GM12892 (cell line): ENCODE measurements around the gene PATJ.
"Not testable (repeated sequence)": the region's sequence is repeated elsewhere in the genome, so short reads cannot be mapped to it uniquely, and the experiment has no call there.

Experiments used
- DNase-seq: peaks from one replicate; pipeline ENCODE4 v3.0.0; 2011; ENCODE audit not compliant: insufficient read length
- FAIRE-seq: peaks from 2 replicates; lab custom pipeline; 2011; peaks lifted over from hg19 to GRCh38; lab: Jason Lieb, UNC
- POLR2A ChIP-seq: IDR thresholded peaks from 2 replicates; pipeline ENCODE4 v1.6.1; 2011; ENCODE audit warnings: low read depth, low read length, control low read depth
- POLR2AphosphoS5 ChIP-seq: IDR thresholded peaks from 2 replicates; pipeline ENCODE4 v1.6.1; 2011; ENCODE audit warnings: low read depth, low read length, control low read depth
- TAF1 ChIP-seq: IDR thresholded peaks from 2 replicates; pipeline ENCODE4 v1.6.1; 2011; ENCODE audit warnings: low read depth, mild to moderate bottlenecking, control low read depth, low read length, borderline replicate concordance

The PATJ gene

DNA sequence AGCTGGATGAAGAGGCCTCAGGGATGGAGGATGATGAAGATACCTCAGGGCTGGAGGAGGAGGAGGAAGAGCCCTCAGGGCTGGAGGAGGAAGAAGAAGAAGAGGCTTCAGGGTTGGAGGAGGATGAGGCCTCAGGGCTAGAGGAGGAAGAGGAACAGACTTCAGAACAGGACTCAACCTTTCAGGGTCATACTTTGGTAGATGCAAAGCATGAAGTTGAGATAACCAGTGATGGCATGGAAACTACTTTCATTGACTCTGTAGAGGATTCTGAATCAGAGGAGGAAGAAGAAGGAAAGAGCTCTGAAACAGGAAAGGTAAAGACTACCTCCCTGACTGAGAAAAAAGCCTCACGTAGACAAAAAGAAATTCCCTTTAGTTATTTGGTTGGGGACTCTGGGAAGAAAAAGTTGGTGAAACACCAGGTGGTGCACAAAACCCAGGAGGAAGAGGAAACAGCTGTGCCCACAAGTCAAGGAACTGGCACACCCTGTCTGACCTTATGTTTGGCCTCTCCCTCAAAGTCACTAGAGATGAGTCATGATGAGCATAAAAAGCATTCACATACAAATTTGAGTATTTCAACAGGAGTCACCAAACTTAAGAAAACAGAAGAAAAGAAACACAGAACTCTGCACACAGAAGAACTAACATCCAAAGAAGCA is 467.8 kb downstream of the PATJ start:
- no peak for FAIRE-seq
- TF ChIP-seq POLR2A (no peak), POLR2AphosphoS5 (no peak), TAF1 (no peak)

DNA sequence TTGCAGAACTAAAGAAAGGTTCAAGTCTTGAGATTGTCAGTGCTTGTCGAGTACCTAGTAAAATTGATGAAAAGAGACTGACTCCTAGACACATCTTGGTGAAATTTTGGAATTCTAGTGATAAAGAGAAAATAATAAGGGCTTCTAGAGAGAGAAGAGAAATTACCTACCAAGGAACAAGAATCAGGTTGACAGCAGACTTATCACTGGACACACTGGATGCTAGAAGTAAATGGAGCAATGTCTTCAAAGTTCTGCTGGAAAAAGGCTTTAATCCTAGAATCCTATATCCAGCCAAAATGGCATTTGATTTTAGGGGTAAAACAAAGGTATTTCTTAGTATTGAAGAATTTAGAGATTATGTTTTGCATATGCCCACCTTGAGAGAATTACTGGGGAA is 468.7 kb downstream of the PATJ start:
- no peak for FAIRE-seq

More for the DNA sequence above, 467.8 kb downstream of the PATJ start:
- no peak for DNase-seq

DNA sequence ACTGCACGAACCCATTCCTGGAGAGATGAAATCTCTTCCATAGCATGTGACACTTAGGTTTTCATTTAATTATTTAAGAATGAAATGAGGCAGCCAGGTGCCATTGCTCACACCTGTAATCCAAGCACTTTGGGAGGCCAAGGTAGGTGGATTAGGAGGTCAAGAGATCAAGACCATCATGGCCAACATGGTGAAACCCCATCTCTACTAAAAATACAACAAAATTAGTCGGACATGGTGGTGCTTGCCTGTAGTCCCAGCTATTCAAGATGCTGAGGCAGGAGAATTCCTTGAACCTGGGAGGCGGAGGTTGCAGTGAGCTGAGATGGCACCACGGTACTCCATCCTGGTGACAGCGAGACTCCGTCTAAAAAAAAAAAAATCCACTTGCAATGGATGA is 470.1 kb downstream of the PATJ start:
- no peak for TF ChIP-seq POLR2A
- no peak for TF ChIP-seq TAF1
- TF ChIP-seq POLR2AphosphoS5: no peak
- DNase-seq (no peak), FAIRE-seq (no peak)

More for the DNA sequence above, 468.7 kb downstream of the PATJ start:
- no peak for DNase-seq
- TF ChIP-seq POLR2A: no peak
- TF ChIP-seq POLR2AphosphoS5: no peak
- TF ChIP-seq TAF1: no peak

DNA sequence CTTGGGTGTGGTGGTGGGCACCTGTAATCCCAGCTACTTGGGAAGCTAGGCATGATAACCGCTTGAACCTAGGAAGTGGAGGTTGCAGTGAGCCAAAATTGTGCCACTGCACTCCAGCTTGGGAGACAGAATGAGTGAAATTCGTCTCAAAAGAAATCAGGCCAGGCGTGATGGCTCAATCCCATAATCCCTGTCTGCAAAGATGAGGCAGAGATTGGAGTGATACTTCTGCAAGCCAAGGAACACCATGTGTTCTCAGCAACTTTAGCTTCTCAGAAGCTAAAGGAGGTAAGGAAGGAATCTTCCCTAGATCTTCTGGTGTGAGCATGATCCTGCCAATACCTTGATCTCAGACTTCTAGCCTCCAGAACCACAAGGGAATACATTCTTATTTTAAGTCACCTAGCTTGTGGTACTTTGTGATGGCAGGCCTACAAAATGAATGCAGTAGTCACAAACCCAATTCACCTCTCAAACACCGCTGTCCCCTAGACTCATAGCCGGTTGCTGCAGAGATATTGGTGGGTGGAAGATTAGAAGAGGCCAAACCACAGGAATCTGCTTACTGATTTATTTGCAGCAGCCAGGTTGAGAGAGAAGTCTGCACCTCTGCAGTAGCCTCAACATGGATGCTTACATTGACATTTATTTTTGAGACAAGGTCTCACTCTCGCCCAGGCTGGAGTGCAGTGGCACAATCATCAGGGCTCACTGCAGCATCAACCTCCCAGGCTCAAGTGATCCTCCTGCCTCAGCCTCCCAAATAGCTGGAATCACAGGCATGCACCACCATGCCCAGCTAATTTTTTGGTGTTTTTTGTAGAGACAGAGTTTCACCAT is 471.0 kb downstream of the PATJ start:
- TF ChIP-seq POLR2AphosphoS5: no peak
- TF ChIP-seq POLR2A: no peak
- no peak for TF ChIP-seq TAF1
- FAIRE-seq (no peak), DNase-seq (no peak)

DNA sequence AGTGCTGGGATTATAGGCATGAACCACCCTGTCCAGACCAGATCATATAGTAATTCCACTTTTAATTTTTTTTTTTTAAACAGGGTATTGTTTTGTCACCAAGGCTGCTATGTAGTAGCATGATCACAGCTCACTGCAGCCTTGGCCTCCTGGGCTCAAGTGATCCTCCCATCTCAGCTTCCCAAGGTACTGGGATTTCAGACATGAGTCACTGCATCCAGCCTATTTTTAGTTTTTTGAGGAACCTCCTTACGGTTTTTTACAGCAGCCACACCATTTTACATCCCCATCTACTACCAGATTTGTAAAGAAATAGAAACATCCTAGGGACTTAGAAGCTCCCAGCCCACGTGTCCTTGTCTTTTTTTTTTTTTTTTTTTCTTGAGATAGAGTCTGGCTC is 476.3 kb downstream of the PATJ start:
- FAIRE-seq (no peak), DNase-seq (no peak)
- TF ChIP-seq TAF1: no peak
- TF ChIP-seq POLR2A: no peak
- TF ChIP-seq POLR2AphosphoS5: no peak

DNA sequence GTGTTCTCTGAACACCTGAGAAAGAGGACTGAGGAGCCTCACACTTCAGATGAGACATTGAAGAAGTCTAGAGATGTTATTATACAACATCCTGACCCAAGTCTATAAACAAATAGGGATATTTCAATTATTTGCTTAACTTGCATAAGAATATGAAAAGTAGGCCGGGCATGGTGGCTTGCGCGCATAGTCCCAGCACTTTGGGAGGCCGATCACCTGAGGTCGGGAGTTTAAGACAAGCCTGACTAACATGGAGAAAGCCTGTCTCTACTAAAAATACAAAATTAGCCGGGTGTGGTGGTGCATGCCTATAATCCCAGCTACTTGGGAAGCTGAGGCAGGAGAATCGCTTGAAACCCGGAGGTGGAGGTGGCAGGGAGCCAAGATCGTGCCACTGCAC is 478.2 kb downstream of the PATJ start:
- FAIRE-seq, DNase-seq: not testable (repeated sequence)

DNA sequence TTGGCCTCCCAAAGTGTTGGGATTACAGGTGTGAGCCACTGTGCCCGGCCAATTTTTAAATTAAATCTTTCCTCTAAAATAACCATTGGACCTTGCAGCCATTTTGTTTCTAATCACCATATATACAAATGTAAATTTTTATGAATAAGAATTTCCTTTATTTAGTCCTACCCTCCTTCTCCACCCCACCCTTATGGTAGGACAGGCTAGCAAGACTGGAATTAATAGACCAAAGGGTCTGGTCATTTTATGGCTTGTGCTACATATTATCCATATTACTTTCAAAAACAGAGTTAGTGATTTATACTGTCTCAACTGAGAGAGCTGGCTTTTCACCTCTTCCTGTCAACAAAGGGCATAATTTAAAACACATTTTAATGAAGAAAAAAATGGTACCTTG is 478.9 kb downstream of the PATJ start:
- DNase-seq: no peak
- TF ChIP-seq TAF1 (no peak), POLR2AphosphoS5 (no peak), POLR2A (no peak)
- no peak for FAIRE-seq

DNA sequence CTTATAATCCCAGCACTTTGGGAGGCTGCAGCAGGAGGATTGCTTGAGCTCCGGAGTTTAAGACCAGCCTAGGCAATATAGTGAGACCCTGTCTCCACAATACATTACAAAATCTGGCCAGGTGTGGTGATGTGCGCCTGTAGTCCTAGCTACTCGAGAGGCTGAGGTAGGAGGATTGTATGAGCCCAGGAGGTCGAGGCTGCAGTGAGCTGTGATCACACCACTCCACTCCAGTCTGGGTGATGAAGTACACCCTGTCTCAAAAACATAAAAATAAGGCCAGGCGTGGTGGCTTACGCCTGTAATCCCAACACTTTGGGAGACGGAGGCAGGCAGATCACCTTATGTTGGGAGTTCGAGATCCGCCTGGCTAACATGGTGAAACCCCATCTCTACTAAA is 480.0 kb downstream of the PATJ start:
- FAIRE-seq (no peak), DNase-seq (no peak)
- TF ChIP-seq POLR2AphosphoS5 (no peak), TAF1 (no peak), POLR2A (no peak)

DNA sequence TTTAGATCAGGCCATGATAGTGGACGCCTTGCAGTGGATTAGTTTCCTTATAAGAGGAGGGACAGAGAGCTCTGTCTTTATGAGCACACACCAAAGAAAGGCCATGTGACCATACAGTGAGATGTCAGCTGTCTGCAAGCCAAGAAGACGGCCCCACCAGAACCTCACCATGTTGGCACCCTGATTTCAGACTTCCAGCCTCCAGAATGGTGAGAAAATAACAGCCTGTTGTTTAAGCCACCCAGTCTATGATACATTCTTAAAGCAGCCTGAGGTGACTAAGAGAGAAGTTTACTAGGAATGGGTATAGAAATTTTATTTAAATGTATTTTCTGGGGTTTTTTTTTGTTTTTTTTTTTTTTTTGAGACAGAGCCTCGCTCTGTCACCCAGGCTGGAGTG is 481.9 kb downstream of the PATJ start:
- DNase-seq (no peak), FAIRE-seq (no peak)
- no peak for TF ChIP-seq POLR2A
- no peak for TF ChIP-seq POLR2AphosphoS5
- no peak for TF ChIP-seq TAF1

DNA sequence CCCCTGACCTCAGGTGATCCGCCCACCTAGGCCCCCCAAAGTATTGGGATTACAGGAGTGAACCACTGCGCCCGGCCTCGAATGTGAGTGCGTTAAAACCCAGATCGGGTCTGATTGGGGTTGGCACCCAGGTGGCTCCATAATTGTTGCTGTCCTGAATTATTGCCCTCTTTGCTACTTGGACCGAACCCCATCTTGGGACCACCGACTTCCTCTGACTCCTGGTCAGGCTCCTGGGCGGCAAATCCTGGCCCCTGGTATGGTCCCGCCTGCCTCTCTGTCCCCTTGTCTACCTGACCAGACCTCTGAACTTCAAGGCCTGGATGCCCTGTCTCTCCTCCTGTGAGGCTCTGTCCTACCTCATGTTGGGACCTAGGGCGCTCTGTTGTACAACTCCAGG is 485.2 kb downstream of the PATJ start:
- TF ChIP-seq POLR2AphosphoS5 (no peak), POLR2A (no peak), TAF1 (no peak)
- DNase-seq (no peak), FAIRE-seq (no peak)
